Measurements from ENCODE around the gene RALBP1.

DNA sequence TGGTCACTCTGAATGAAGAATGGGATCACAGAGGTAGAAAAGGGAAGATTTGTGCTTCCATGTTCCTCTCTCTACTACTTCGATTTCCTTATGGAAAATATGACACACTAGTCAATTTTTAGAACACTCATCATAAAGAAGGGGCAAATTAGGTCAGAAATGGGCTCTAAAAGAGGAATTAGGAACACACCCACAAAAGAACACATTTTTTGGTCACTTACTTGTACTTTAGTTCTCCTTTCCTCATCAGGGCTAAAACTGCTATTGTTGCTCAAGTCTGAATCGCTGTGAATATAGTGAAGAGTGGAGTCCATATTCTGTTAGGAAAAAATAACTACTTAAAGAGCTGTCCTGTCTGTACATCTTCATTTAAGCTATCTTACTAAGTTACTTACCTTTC, 86.4 kb downstream of the RALBP1 start:
- no peak for TF ChIP-seq ZNF704 (tag by site-specific recombination; IDR thresholded peaks at IDR 0.05)
- no peak for TF ChIP-seq ZNF121 (tag by site-specific recombination; IDR thresholded peaks at IDR 0.05)
- TF ChIP-seq, protein P1, sequence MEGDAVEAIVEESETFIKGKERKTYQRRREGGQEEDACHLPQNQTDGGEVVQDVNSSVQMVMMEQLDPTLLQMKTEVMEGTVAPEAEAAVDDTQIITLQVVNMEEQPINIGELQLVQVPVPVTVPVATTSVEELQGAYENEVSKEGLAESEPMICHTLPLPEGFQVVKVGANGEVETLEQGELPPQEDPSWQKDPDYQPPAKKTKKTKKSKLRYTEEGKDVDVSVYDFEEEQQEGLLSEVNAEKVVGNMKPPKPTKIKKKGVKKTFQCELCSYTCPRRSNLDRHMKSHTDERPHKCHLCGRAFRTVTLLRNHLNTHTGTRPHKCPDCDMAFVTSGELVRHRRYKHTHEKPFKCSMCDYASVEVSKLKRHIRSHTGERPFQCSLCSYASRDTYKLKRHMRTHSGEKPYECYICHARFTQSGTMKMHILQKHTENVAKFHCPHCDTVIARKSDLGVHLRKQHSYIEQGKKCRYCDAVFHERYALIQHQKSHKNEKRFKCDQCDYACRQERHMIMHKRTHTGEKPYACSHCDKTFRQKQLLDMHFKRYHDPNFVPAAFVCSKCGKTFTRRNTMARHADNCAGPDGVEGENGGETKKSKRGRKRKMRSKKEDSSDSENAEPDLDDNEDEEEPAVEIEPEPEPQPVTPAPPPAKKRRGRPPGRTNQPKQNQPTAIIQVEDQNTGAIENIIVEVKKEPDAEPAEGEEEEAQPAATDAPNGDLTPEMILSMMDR (tag by site-specific recombination; IDR thresholded peaks at IDR 0.05): no peak
- TF ChIP-seq ZSCAN16 (tag by site-specific recombination; IDR thresholded peaks at IDR 0.05): no peak

Measured in HEK293 (cell line).